Measurements from ENCODE around the gene FAM13C.

The FAM13C gene

GRCh38 chr10:59360605-59361405 is 1.5 kb downstream of the FAM13C start:
- no peak for DNase-seq

GRCh38 chr10:59358576-59358975 is 3.8 kb downstream of the FAM13C start:
- no peak for DNase-seq

DNA sequence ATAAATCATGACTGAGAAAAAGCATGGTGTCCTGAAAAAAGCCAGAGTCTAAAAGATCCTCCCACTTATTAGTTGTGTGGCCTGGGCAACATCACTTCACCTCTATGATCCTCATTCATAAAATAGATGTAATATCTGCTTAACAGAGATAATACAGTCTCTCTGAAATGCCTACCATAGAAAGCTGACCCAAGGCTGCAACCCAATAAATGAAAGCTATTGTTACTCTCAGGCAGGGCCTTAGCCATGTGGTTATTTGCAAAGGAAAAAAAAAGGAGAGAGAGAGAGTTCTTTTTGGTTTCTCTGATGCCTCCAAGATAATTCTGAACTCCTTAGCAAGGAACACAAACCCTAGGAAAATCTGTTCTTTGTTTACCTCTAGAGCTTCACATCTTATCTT is 7.9 kb downstream of the FAM13C start:
- DNase-seq: no peak

DNA sequence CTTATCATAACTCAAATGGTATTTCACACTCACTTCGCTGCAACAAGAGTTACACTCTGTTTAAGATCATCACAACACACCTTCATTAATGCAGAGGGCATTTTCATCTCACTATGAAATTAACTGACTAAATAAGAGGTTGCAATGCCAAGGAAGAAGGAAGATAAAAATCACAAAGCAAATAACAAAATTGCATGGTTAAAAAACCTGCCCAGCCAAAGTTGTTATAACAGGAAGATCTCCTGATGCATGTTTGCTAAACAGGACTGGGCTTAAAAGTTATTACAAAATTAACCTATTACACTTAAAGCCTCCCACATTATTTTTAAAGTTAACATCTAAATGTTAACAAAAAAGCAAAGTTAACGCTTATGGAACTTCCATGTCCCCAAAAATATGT is 11.8 kb downstream of the FAM13C start:
- DNase-seq: no peak

GRCh38 chr10:59346321-59346720 is 16.0 kb downstream of the FAM13C start:
- no peak for DNase-seq

DNA sequence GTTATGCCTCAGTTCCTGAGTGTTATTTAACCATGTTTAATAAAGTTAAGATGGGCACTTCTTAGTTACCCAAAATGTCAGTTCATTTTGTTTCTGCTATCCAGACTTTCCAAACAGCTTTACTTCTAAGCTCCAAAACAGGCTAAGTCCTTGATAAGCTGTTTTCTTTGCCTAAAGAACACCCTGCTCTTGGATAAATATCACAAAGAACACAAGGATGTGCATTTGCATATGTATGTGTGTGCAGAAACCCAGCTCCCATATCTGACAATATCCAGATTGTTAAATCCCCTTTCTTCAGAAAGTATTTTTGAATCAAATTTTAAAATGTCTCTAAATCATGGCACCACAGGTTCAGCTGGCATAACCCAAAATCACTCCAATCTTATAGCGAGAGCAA is 19.6 kb downstream of the FAM13C start:
- DNase-seq: no peak

DNA sequence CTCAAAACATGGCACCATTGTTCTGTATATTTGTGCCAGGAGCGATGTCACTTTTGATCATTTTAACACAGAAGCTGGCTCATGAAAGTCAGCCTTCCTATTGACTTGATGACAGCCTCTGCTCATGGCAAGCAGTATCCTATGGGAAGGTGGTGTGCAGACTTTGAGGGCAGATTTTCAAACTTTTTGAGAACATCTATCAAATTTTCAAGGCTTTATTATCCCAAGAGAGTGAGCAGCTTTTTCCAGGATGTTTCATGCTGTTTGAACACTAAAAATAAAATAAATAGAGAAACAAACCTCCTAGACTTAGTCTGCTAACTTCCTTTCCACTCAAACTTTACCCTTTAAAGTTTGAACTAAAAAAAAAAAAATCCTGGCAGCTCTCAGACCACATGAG is 20.3 kb downstream of the FAM13C start:
- no peak for DNase-seq

DNA sequence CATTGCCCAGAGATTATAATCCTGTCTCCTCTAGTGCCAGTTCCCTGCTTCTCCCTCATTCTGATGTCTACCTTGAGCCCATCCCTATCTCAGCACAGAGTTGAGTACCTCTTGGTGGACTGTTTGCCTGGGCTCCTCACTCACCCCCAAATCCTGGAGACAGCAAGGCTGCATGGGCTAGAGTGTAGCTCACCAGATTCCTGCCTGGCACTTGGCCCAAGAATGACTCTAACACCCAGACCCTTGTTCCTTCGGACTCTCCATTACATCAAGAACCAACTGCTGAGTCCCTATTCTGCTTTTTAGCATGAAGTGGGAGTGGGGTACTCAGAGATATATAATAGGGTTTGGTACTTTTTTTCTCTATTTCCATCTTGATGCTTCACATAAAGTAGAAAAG is 22.1 kb downstream of the FAM13C start:
- no peak for DNase-seq

DNA sequence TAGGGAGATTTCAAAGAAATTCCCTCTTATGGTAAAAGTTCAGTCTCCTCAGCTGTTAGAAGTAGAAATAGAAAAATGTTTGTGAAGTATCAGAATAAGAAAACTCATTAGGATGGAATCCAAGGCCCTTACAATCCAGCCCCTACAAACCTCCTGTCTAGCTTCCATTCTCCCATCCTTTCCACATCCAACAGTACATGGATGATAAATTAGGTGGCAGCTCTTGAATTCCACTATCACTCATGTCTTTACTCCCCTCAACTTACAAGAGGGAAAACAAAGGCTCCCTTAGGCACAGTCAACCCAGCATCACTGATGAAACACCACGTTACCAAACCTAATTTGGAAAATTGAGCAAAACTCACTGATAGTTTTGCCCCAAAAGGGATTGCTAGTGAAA is 23.0 kb downstream of the FAM13C start:
- DNase-seq: no peak

DNA sequence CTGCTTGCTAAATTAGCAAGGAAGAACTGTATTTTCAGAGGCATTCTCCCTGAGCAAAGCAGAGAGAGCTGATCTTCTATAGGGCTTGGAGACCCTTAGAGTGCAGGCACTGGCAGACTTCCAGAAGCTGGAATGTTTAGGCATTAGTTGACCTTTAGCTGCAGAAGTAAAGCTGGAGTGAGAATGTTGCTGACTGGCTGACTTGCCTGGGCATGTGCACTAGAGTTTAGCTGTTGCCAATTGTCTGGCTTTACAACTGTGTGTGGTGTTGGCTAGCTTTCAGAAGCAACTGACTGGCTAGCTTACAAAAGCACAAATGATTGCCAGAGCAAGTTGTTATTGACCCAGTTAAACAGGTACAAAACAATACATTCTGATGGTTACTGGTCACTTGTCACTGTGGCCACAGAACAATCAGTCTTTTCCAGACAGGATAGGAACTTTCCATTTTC is 25.1 kb downstream of the FAM13C start:
- DNase-seq: no peak

DNA sequence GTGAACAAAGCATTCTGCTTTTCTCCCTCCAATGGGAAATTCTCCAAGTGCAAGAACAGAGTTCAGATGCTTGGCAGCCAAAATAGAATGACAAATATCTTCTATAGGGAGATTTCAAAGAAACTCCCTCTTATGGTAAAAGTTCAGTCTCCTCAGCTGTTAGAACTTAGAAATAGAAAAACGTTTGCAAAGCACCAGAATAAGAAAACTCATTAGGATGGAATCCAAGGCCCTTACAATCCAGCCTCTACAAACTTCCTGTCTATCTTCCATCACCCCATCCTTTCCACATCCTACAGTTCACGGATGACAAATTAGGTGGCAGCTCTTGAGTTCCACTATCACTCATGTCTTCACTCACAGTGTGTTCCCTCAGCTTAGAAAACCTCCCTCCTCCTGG is 25.7 kb downstream of the FAM13C start:
- DNase-seq: no peak

GRCh38 chr10:59335497-59335896 is 26.9 kb downstream of the FAM13C start:
- no peak for DNase-seq

GRCh38 chr10:59333701-59334100 is 28.6 kb downstream of the FAM13C start:
- DNase-seq: no peak

DNA sequence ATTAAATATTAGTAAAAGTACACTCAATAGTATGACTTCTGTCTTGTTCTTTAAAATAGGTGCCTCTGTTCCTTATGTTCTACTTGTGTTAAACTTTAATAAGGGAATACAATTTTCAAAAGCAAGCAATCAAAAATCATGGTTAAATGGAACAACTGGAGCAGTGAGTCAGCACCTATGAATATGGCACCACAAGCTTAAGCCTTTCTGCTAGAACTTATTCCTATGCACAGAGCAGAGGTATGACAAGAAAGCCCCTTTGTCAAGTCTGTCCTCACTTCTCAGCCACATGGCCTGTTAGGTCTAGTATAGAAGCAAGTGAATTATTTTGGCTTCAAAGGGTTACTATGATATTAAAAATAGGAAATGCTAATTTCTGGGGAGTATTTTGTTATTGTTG is 29.8 kb downstream of the FAM13C start:
- DNase-seq: no peak

- no peak for DNase-seq
Measured at GRCh38 chr10:59331661-59332060, 30.7 kb downstream of the FAM13C start.

- no peak for DNase-seq
Measured at GRCh38 chr10:59325116-59325515, 37.2 kb downstream of the FAM13C start.

DNA sequence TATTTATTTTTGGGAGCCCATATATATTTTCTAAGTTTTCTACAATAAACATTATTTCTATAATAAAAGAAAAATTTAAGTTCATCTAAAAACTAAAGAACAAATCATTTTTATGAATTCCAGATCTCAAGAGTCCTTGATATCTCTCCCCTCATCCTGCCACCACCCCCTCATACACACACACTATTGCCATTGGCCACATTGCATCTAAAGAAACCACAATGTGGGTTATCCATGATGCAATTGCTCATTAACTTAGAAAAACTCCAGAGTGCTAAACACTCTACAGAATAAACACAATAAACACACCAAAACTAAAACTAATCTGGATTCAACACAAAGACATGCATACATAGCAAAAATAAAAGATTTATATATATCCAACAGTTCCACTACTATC is 37.8 kb downstream of the FAM13C start:
- DNase-seq: no peak

DNA sequence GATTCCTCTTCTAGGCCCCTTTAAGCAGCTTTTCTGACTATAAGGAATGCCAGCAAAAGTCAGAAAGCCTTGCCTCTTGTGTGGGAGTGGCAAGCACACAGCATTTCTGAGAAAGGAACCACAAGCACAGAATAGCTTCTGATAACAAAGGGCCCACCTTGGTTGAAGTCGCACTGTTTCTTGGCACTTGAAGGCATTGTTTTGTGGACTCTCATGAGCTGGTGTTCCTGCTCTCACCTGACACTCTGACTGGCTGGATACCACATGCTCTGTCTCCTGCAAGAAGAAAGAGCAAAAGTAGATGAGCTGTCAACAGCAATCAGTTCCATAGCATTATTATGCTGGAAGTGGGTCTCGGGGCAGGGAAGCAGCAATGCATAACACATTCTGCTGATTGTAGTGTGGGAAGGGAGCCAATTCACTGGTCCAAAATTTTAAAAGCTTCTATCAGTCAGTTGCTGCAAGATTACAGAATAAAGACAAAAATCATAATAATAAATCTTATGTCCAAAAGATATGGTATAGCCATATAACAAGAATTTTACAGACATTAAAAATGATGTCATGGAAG is 38.4 kb downstream of the FAM13C start:
- no peak for DNase-seq

GRCh38 chr10:59323036-59323459 is 39.3 kb downstream of the FAM13C start:
- DNase-seq: no peak

DNA sequence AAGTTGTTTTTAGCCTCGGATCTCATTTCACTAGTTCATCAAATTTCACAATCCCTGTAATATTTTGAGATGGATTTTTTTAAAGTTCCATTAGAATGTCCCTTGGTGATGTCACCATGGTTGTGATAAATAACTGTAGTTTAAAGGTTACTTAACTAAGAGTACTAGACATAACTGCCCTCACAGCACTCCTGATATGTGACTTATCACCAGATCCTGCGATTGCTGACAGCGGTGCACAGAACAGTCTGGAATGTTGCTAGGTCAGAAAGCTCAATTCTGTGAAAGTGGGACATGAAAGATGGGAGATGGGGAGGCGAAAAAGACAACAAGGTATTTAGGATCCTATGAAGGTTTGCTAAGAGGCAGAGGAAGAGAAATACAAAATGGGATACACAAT is 40.2 kb downstream of the FAM13C start:
- DNase-seq: no peak

GRCh38 chr10:59320355-59320754 is 42.0 kb downstream of the FAM13C start:
- DNase-seq: no peak

DNA sequence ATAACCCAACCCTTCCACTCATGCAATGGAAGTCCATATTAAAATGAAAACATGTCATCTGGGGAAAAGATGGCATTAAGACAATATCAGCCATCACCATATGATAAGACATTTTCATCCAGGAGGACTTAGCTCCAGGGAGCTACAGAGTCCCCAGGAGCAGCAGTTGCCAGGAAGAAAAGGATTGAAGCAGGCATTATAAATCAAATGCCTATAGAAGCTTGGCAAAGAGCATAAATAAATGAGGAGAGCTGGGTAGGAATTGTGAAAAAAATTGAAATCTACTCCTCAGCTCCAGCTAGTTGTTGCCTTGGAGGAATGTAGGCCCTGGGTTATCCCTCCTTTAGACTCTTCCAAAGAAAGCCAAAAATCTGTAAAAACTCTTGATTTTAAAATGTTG is 42.5 kb downstream of the FAM13C start:
- no peak for DNase-seq

- no peak for DNase-seq
Measured at GRCh38 chr10:59317066-59317465, 45.3 kb downstream of the FAM13C start.

- no peak for DNase-seq
Measured at GRCh38 chr10:59315465-59315864, 46.9 kb downstream of the FAM13C start.

DNA sequence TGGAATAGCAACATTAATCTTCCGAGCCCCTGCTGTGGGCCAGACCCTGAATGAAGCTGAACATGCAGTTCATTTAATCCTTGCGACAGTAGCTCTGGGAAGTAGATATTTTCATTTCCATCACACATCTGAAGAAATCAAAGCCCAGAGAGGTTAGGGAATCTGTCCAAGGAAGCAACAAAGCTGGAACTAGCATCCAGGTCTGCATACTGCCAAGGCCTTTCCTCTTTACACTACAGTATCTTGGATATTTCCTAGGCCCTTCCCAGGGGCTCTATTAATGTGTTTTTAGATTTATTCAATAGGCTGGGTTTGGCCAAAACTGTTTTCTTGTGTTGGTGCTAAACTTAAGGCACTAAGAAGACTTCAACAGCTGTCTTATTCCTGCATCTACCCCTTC is 48.1 kb downstream of the FAM13C start:
- DNase-seq: no peak
